Glutamatergic neuron (in vitro differentiated cells): ENCODE data around the gene TBL1XR1. TPM values are rescaled to one million over a fixed set of nuclear protein-coding genes. Genes with fewer than 3 reads are reported as not detected.
"Not testable (repeated sequence)": the region's sequence is repeated elsewhere in the genome, so short reads cannot be mapped to it uniquely, and the experiment has no call there.

Experiments used
- DNase-seq: peaks from one replicate; pipeline ENCODE4 v3.0.0; 2022
- H3K27ac Mint-ChIP-seq: one replicate; pipeline ENCODE4 v1.8.0; 2020; ENCODE audit warnings: mild to moderate bottlenecking, mixed read lengths, inconsistent platforms; ENCODE audit not compliant: unreplicated experiment
- H3K27me3 Mint-ChIP-seq: one replicate; pipeline ENCODE4 v1.8.0; 2020; ENCODE audit warnings: mild to moderate bottlenecking, moderate library complexity, mixed read lengths, inconsistent platforms; ENCODE audit not compliant: unreplicated experiment
- H3K36me3 Mint-ChIP-seq: one replicate; pipeline ENCODE4 v1.8.0; 2020; ENCODE audit warnings: mild to moderate bottlenecking, mixed read lengths, inconsistent platforms; ENCODE audit not compliant: unreplicated experiment
- H3K4me1 Mint-ChIP-seq: one replicate; pipeline ENCODE4 v1.8.0; 2020; ENCODE audit warnings: mild to moderate bottlenecking, low read depth, mixed read lengths, inconsistent platforms; ENCODE audit not compliant: unreplicated experiment
- H3K4me3 Mint-ChIP-seq: one replicate; pipeline ENCODE4 v1.8.0; 2020; ENCODE audit warnings: mild to moderate bottlenecking, mixed read lengths, inconsistent platforms; ENCODE audit not compliant: unreplicated experiment
- H3K9me3 Mint-ChIP-seq: one replicate; pipeline ENCODE4 v1.8.0; 2020; ENCODE audit warnings: mild to moderate bottlenecking, moderate library complexity, mixed read lengths, inconsistent platforms; ENCODE audit not compliant: unreplicated experiment
- total RNA-seq: library from RNA; stranded (reverse); fragmentation: NEBNext Ultra II Directional; extraction: Animal tissue kit (Norgen Biotek cat#: 25700); gene quantifications from one replicate; pipeline ENCODE4 v1.2.1, GENCODE V29; 2021; ENCODE audit not compliant: unreplicated experiment
- TF ChIP-seq, protein P1 (sequence below): fragments of 200-600 bp; sonication (generic); IDR thresholded peaks from one replicate; pipeline ENCODE4 v1.5.0; 2021; ENCODE audit not compliant: partially characterized antibody, unreplicated experiment

The TBL1XR1 gene
- total RNA-seq, 1 donor from 2014 or later, result 101 TPM

- DNase-seq, result no peak
- Mint-ChIP-seq H3K4me1 (peaks cover 22% of the 10 kb centered on the region), H3K9me3 (no peaks in the 10 kb centered on the region), H3K36me3 (no peaks in the 10 kb centered on the region), H3K27me3 (no peaks in the 10 kb centered on the region), H3K4me3 (no peak overlapping the region), H3K27ac (no peak overlapping the region)
- TF ChIP-seq, protein P1, sequence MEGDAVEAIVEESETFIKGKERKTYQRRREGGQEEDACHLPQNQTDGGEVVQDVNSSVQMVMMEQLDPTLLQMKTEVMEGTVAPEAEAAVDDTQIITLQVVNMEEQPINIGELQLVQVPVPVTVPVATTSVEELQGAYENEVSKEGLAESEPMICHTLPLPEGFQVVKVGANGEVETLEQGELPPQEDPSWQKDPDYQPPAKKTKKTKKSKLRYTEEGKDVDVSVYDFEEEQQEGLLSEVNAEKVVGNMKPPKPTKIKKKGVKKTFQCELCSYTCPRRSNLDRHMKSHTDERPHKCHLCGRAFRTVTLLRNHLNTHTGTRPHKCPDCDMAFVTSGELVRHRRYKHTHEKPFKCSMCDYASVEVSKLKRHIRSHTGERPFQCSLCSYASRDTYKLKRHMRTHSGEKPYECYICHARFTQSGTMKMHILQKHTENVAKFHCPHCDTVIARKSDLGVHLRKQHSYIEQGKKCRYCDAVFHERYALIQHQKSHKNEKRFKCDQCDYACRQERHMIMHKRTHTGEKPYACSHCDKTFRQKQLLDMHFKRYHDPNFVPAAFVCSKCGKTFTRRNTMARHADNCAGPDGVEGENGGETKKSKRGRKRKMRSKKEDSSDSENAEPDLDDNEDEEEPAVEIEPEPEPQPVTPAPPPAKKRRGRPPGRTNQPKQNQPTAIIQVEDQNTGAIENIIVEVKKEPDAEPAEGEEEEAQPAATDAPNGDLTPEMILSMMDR, result no peak
Observed at GRCh38 chr3:177145954-177146353, 51.3 kb downstream of the TBL1XR1 start.

DNA sequence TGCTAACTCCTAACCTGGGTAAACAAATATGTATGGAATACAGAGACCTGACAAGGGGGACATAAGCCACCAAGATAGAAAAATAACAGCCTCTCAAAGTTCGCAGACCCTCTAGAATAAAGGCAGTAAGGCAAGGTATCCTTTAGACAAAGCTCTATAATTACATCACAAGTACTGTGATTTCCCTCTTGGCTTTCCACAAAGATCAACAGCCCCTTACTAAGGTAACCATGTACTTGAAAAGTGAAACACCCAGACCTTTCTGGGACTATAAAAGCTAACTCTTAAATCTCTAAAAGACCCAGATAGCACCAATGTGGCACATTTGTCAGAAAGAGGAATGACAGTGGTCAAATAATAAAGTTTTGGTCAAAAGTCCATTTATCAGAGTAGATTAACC lies 51.9 kb downstream of the TBL1XR1 start:
- Mint-ChIP-seq H3K4me3 (no peak overlapping the region), H3K27ac (no peak overlapping the region), H3K27me3 (no peaks in the 10 kb centered on the region), H3K36me3 (no peaks in the 10 kb centered on the region), H3K9me3 (no peaks in the 10 kb centered on the region), H3K4me1 (peaks cover 20% of the 10 kb centered on the region)
- no peak for DNase-seq
- TF ChIP-seq, protein P1, result no peak

- no peak for DNase-seq
- H3K27me3 Mint-ChIP-seq, result no peaks in the 10 kb centered on the region
- no peak overlapping the region for H3K4me3 Mint-ChIP-seq
- H3K4me1 Mint-ChIP-seq, result peaks cover 17% of the 10 kb centered on the region
- TF ChIP-seq, protein P1, result no peak
- H3K27ac Mint-ChIP-seq, result no peak overlapping the region
- H3K9me3 Mint-ChIP-seq, result no peaks in the 10 kb centered on the region
- no peaks in the 10 kb centered on the region for H3K36me3 Mint-ChIP-seq
Observed at GRCh38 chr3:177144922-177145321, 52.4 kb downstream of the TBL1XR1 start.

DNA sequence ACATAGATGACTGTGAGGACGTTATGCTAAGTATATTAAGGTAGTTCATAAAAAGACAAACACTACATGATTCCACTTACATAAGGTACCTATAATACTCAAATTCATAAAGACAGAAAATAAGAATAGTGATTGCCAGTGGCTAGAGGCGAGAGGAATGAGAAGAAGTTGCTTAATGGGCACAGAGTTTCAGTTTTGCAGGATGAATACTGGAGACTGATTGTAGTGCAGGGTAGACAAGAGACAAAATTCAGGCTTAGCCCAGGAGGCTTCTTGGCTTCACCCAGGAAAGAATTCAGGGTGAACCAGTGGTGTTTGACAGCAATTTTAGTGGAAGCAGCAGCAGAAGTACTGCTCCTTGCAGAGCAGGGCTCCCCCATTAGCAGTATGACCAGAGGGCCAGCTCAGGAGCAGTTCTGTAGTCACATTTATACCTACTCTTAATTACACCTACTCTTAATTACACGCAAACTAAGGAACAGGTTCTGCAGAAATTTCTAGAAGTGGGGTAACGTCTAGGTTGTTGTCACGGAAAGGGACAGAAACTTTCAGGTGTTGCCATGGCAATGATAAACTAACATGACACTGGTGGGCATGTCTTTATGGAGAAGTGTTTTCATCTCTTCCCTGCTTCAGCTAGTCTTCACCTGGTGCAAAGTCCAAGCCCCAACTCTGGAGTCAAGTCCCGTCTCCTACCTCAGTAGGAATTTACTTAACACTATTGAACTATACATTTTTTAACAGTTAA lies 55.2 kb downstream of the TBL1XR1 start:
- Mint-ChIP-seq H3K9me3 (no peaks in the 10 kb centered on the region), H3K27me3 (no peaks in the 10 kb centered on the region), H3K36me3 (no peaks in the 10 kb centered on the region), H3K27ac (no peak overlapping the region), H3K4me1 (peaks cover 15% of the 10 kb centered on the region), H3K4me3 (no peak overlapping the region)
- TF ChIP-seq, protein P1, result no peak
- DNase-seq, result no peak

DNA sequence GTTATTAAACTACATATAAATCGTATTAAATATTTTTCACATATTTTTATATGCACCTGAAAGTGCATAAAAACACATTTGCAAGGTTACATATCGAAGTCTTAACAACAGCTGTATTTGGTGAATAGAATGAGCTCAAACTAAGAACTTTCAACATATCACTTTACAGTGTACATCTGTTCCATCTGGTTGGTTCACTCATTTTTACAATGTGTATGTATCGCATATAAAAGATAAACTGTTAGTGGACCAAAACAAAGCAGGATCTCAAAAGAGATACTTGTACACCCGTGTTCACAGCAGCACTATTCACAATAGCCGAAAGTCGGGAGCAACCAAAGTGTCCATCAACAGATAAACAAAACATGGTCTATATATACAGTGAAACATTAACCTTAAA lies 55.8 kb downstream of the TBL1XR1 start:
- TF ChIP-seq, protein P1, result no peak
- Mint-ChIP-seq H3K9me3 (no peaks in the 10 kb centered on the region), H3K27ac (no peak overlapping the region), H3K27me3 (no peaks in the 10 kb centered on the region), H3K4me1 (peaks cover 15% of the 10 kb centered on the region), H3K36me3 (no peaks in the 10 kb centered on the region), H3K4me3 (no peak overlapping the region)
- no peak for DNase-seq

DNA sequence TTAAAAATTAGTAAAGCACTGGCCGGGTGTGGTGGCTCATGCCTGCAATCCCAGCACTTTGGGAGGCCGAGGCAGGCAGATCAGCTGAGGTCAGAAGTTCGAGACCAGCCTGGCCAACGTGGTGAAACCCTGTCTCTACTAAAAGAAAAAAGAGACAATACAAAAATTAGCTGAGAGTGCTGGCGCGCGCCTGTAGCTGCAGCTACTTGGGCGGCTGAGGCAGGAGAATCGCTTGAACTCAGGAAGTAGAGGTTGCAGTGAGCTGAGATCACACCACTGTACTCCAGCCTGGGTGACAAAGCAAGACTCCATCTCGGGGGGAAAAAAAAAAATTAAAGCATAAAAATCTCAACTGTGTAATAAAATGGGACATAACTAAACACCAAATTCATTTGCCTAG lies 58.1 kb downstream of the TBL1XR1 start:
- not testable (repeated sequence) for H3K27ac Mint-ChIP-seq, DNase-seq

More for the DNA sequence above, 58.1 kb downstream of the TBL1XR1 start:
- H3K27me3 Mint-ChIP-seq, H3K4me3 Mint-ChIP-seq, H3K9me3 Mint-ChIP-seq, H3K36me3 Mint-ChIP-seq: not testable (repeated sequence)
- peaks cover 15% of the 10 kb centered on the region for H3K4me1 Mint-ChIP-seq
